NCI-H82 treated with DMSO at 0.1 percent for 48 hours (cell line): ENCODE results near the gene DIP2B.
A peak's percentile ranks its signal among the peaks of the same experiment; 100 is the strongest.
"Not testable (repeated sequence)": the region's sequence is repeated elsewhere in the genome, so short reads cannot be mapped to it uniquely, and the experiment has no call there.

ENCODE experiments used
- DNase-seq: peaks from one replicate; lab custom pipeline; 2025; ENCODE audit not compliant: unreplicated experiment; lab: John Stamatoyannopoulos, UW

The DIP2B gene

GRCh38 chr12:50672158-50672557 is 167.4 kb downstream of the DIP2B start:
- DNase-seq: no peak

- no peak for DNase-seq
Measured at GRCh38 chr12:50676756-50677155, 172.0 kb downstream of the DIP2B start.

GRCh38 chr12:50677858-50678257 is 173.1 kb downstream of the DIP2B start:
- no peak for DNase-seq

- no peak for DNase-seq
Measured at GRCh38 chr12:50678650-50679365, 174.0 kb downstream of the DIP2B start.

- no peak for DNase-seq
Measured at GRCh38 chr12:50679612-50680011, 174.8 kb downstream of the DIP2B start.

- DNase-seq: not testable (repeated sequence)
Measured at GRCh38 chr12:50681064-50681463, 176.3 kb downstream of the DIP2B start.

- DNase-seq: no peak
Measured at GRCh38 chr12:50685641-50686040, 180.9 kb downstream of the DIP2B start.

GRCh38 chr12:50686406-50686805 is 181.6 kb downstream of the DIP2B start:
- DNase-seq: no peak

GRCh38 chr12:50686976-50687375 is 182.2 kb downstream of the DIP2B start:
- DNase-seq: peak; percentile 87

- peak; percentile 47 for DNase-seq
Measured at GRCh38 chr12:50689437-50689836, 184.7 kb downstream of the DIP2B start.

- DNase-seq: no peak
Measured at GRCh38 chr12:50690925-50691324, 186.1 kb downstream of the DIP2B start.

GRCh38 chr12:50695961-50696360 is 191.2 kb downstream of the DIP2B start:
- DNase-seq: no peak

GRCh38 chr12:50696931-50697330 is 192.1 kb downstream of the DIP2B start:
- DNase-seq: no peak

- DNase-seq: no peak
Measured at GRCh38 chr12:50699154-50699553, 194.4 kb downstream of the DIP2B start.

GRCh38 chr12:50699940-50700339 is 195.2 kb downstream of the DIP2B start:
- no peak for DNase-seq

- no peak for DNase-seq
Measured at GRCh38 chr12:50706606-50707005, 201.8 kb downstream of the DIP2B start.

- no peak for DNase-seq
Measured at GRCh38 chr12:50707396-50707795, 202.6 kb downstream of the DIP2B start.

- no peak for DNase-seq
Measured at GRCh38 chr12:50708631-50709030, 203.8 kb downstream of the DIP2B start.

GRCh38 chr12:50711121-50711520 is 206.3 kb downstream of the DIP2B start:
- DNase-seq: no peak

- DNase-seq: no peak
Measured at GRCh38 chr12:50715174-50715573, 210.4 kb downstream of the DIP2B start.

GRCh38 chr12:50718760-50719159 is 214.0 kb downstream of the DIP2B start:
- DNase-seq: no peak

- no peak for DNase-seq
Measured at GRCh38 chr12:50720085-50720484, 215.3 kb downstream of the DIP2B start.

GRCh38 chr12:50720501-50720900 is 215.7 kb downstream of the DIP2B start:
- DNase-seq: no peak
